Endothelial cell of umbilical vein (primary cell): ENCODE measurements around the gene MED16. TPM values are rescaled to one million over a fixed set of nuclear protein-coding genes. Genes with fewer than 3 reads are reported as not detected.

ENCODE experiments used
- BruUV-seq: library from RNA; stranded (reverse); fragments of 400-500 nt; replicated peaks from 2 replicates; lab custom pipeline; 2021; lab: Mats Ljungman, UMichigan
- CTCF ChIA-PET: fragments of 300-600, 350-600 bp; sonication (Branson Sonifier 250); formaldehyde crosslinking; loops from one replicate; lab custom pipeline; 2021; ENCODE audit warnings: antibody characterized with exemption, inconsistent platforms; lab: Charles Lee
- POLR2A ChIA-PET: fragments of 300-600, 350-600 bp; sonication (Branson Sonifier 250); formaldehyde crosslinking; loops from one replicate; lab custom pipeline; 2021; ENCODE audit warnings: antibody characterized with exemption, inconsistent platforms; lab: Charles Lee
- DNase-seq: peaks from one replicate; pipeline ENCODE4 v3.0.0-alpha.2; 2011; ENCODE audit warnings: low read depth, low spot score
- FAIRE-seq: peaks from 2 replicates; lab custom pipeline; 2011; peaks lifted over from hg19 to GRCh38; lab: Jason Lieb, UNC
- H2AFZ ChIP-seq: 2 replicates; pipeline ENCODE4 v1.6.0; 2012; ENCODE audit warnings: low read depth, low read length, control low read depth, inconsistent platforms
- H3K27ac ChIP-seq: 2 replicates; pipeline ENCODE4 v1.5.1; 2011; ENCODE audit warnings: low read depth, mild to moderate bottlenecking, control low read depth, low read length, moderate library complexity; ENCODE audit not compliant: insufficient read depth
- H3K27me3 ChIP-seq, 2 experiments: 2 replicates each; pipeline versions ENCODE4 v1.6.0 to v1.6.1; 2011; ENCODE audit warnings: low read length in 2 of 2, mixed read lengths in 1 of 2; ENCODE audit not compliant: control insufficient read depth in 2 of 2, insufficient read depth in 2 of 2
- H3K36me3 ChIP-seq, 2 experiments: 2 replicates in 1 of 2; 3 replicates in 1 of 2; pipeline ENCODE4 v1.5.1; 2011; ENCODE audit warnings: low read length in 2 of 2, mild to moderate bottlenecking in 1 of 2, moderate library complexity in 1 of 2; ENCODE audit not compliant: control insufficient read depth in 2 of 2, insufficient read depth in 2 of 2; ENCODE audit errors: extremely low read depth in 1 of 2
- H3K4me1 ChIP-seq: 3 replicates; pipeline ENCODE4 v1.5.1; 2011; ENCODE audit warnings: mild to moderate bottlenecking, low read length; ENCODE audit not compliant: control insufficient read depth, insufficient read depth; ENCODE audit errors: extremely low read depth
- H3K4me2 ChIP-seq: 2 replicates; pipeline ENCODE4 v1.6.1; 2011; ENCODE audit warnings: low read length, control low read depth, mixed read lengths; ENCODE audit not compliant: insufficient read depth
- H3K4me3 ChIP-seq, 3 experiments: fragments of 200-600 bp in 1 of 3; sonication (generic), shearing (Covaris generic) in 1 of 3; replicated peaks in 1 of 3; 2 replicates each; pipeline ENCODE4 v1.5.1; 2011 to 2016; ENCODE audit warnings: control low read depth in 3 of 3, low read length in 3 of 3, mild to moderate bottlenecking in 2 of 3, inconsistent platforms in 1 of 3, low read depth in 1 of 3, moderate library complexity in 1 of 3; ENCODE audit not compliant: insufficient read depth in 1 of 3
- H3K79me2 ChIP-seq: 2 replicates; pipeline ENCODE4 v1.6.0; 2012; ENCODE audit warnings: low read length, inconsistent platforms; ENCODE audit not compliant: control insufficient read depth, insufficient read depth
- H3K9ac ChIP-seq: replicated peaks from 2 replicates; pipeline ENCODE3; 2011; ENCODE audit warnings: low read length, control low read depth; ENCODE audit not compliant: insufficient read depth; ENCODE audit errors: extremely low read depth
- H3K9me1 ChIP-seq: replicated peaks from 3 replicates; pipeline ENCODE4 v1.6.0; 2011; ENCODE audit warnings: mild to moderate bottlenecking, low read length; ENCODE audit not compliant: control insufficient read depth, insufficient read depth; ENCODE audit errors: extremely low read depth
- H3K9me3 ChIP-seq: replicated peaks from 2 replicates; pipeline ENCODE4 v1.5.1; 2012; ENCODE audit warnings: low read length, inconsistent platforms; ENCODE audit not compliant: control insufficient read depth, insufficient read depth
- H4K20me1 ChIP-seq: replicated peaks from 2 replicates; pipeline ENCODE3; 2011; ENCODE audit warnings: mild to moderate bottlenecking, low read length; ENCODE audit not compliant: control insufficient read depth, insufficient read depth; ENCODE audit errors: extremely low read depth
- EZH2 ChIP-seq: IDR thresholded peaks from 2 replicates; pipeline ENCODE4 v1.6.1; 2012; ENCODE audit warnings: borderline replicate concordance, low read depth, mild to moderate bottlenecking, moderate library complexity, low read length, inconsistent platforms; ENCODE audit not compliant: severe bottlenecking
- FOS ChIP-seq: IDR thresholded peaks from 2 replicates; pipeline ENCODE4 v1.6.1; 2011; ENCODE audit warnings: mild to moderate bottlenecking, low read length, moderate library complexity, borderline replicate concordance; ENCODE audit not compliant: insufficient read depth
- GATA2 ChIP-seq: IDR thresholded peaks from 2 replicates; pipeline ENCODE4 v1.7.0; 2011; ENCODE audit warnings: low read depth, mild to moderate bottlenecking, moderate library complexity, mixed read lengths, low read length; ENCODE audit not compliant: insufficient read length, insufficient read depth
- JUN ChIP-seq: IDR thresholded peaks from 2 replicates; pipeline ENCODE4 v1.6.1; 2011; ENCODE audit warnings: borderline replicate concordance, low read depth; ENCODE audit not compliant: insufficient read length, insufficient read depth
- MYC ChIP-seq: IDR thresholded peaks from one replicate; pipeline ENCODE4 v1.6.1; 2011; ENCODE audit warnings: mild to moderate bottlenecking, low read depth, low read length
- POLR2A ChIP-seq: IDR thresholded peaks from 2 replicates; pipeline ENCODE4 v1.6.1; 2012; ENCODE audit warnings: low read depth, mild to moderate bottlenecking, control low read depth, low read length
- POLR2AphosphoS5 ChIP-seq: IDR thresholded peaks from 2 replicates; pipeline ENCODE4 v1.6.1; 2012; ENCODE audit warnings: low read depth, mild to moderate bottlenecking, control low read depth, low read length, moderate library complexity; ENCODE audit not compliant: insufficient read depth
- dilution Hi-C: fragments of 300-500 bp; cut with MboI; formaldehyde crosslinking; loops from one replicate; pipeline ENCODE4 v1.15.0; 2019; ENCODE audit warnings: low sequenced_read_pairs; ENCODE audit not compliant: extremely low pct_ligation_motif_present
- intact Hi-C: fragments of 100-400 bp; cut with micrococcal nuclease; formaldehyde crosslinking; loops from one replicate; pipeline ENCODE4 v1.10.0; 2022
- polyA plus RNA-seq, 4 experiments: library from polyadenylated mRNA; depleted of rRNA in 3 of 4; stranded (reverse) in 3 of 4; unstranded in 1 of 4; fragments of >200 nt; gene quantifications; 2 replicates each; pipeline versions ENCODE4 v1.2.1 to v1.2.3, GENCODE V29; 2011 to 2012; ENCODE audit warnings: missing spikeins in 1 of 4
- total RNA-seq: library from RNA; stranded (reverse); gene quantifications from 2 replicates; pipeline ENCODE4 v1.2.3, GENCODE V29; 2021
- TF ChIP-seq, protein P1 (sequence below): IDR thresholded peaks from 2 replicates; pipeline ENCODE4 v1.6.1; 2011; ENCODE audit not compliant: insufficient read depth, insufficient read length
- TF ChIP-seq, protein P2 (sequence below), 2 donors: IDR thresholded peaks; 1 replicate in 1 of 2; 2 replicates in 1 of 2; pipeline ENCODE4 v1.5.1; 2011; ENCODE audit warnings: low read length in 2 of 2, mild to moderate bottlenecking in 2 of 2, moderate library complexity in 2 of 2, control low read depth in 1 of 2, inconsistent platforms in 1 of 2, low read depth in 1 of 2; ENCODE audit not compliant: insufficient read depth in 1 of 2; ENCODE audit errors: extremely low read depth in 1 of 2

The MED16 gene
- total and polyA plus RNA-seq, 2 donors (not counting 3 experiments of a cell fraction or from before 2014, with no cell fraction given): 63.1 to 66.5 TPM

DNA sequence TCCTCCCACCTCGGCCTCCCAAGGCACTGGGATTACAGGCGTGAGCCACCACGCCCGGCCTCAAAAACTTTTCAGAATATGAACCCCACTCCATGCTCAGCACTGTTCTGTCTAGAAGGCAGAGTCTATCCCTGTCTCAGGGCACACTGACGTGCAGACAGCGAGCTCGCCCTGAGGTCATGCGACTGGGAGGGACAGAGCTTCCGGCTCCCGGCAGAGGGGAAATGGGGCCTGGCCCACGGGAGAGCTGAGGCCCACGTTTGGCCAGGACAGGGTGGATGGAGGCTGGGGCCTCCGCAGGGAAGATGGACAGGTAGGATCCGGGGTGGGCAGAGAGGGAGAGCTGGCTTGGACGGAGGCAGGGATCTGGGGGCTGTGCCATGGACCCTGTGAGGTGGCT lies 68.1 kb downstream of the MED16 start:
- ChIA-PET CTCF (interaction anchor here (0.7 kb wide), 1 partner anchor 23 kb away, joined by 3 read pairs; no protein-coding TSS in a partner anchor), POLR2A (no interaction called here)
- Histone ChIP-seq H3K9me1 (no peaks in the 10 kb centered on the region), H3K4me1 (no peaks in the 10 kb centered on the region), H3K4me3 (no peak overlapping the region), H3K9me3 (no peaks in the 10 kb centered on the region), H3K9ac (no peak overlapping the region), H2AFZ (no peak overlapping the region), H3K79me2 (no peaks in the 10 kb centered on the region), H4K20me1 (no peaks in the 10 kb centered on the region), H3K27me3 (no peaks in the 10 kb centered on the region), H3K4me2 (no peak overlapping the region), H3K36me3 (no peaks in the 10 kb centered on the region), H3K27ac (no peak overlapping the region)
- no TSS peak for BruUV-seq
- TF ChIP-seq, protein P1, sequence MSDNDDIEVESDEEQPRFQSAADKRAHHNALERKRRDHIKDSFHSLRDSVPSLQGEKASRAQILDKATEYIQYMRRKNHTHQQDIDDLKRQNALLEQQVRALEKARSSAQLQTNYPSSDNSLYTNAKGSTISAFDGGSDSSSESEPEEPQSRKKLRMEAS: no peak
- no peak for TF ChIP-seq JUN
- FAIRE-seq (no peak), DNase-seq (no peak)
- intact Hi-C loops: no loop called here
- dilution Hi-C loops: no loop called here

DNA sequence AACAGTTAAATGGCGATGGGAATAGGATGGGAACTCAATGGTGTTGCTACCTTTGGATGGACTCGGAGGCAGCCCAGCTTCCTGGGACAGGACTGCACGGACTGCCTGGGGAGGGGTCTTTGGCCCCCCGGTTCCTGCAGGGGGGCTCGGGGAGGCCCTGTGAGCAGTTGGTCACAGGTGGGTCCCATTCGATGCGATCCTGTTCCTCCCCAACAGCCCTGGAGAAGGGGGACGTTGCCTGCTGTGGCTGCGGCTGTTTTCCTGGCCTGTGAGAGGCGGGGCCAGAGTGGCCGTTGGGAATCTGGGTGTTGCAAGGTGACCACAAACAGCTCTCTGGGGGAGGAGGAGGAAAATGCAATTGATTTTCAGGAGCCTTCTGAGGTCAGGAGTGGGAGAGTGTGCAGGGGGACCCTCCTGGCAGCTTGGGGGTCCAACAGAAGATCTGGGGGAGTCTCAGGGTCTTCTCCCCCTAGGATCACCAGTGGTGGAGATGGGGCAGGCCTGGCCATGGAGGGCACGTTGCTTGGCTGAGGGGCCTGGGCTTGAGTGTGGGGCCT lies 69.3 kb downstream of the MED16 start:
- intact Hi-C loops: no loop called here
- BruUV-seq: no TSS peak
- CTCF ChIA-PET: no interaction called here

More for the DNA sequence above, 69.3 kb downstream of the MED16 start:
- POLR2A ChIA-PET: no interaction called here
- Histone ChIP-seq H3K4me3 (no peak overlapping the region), H3K27ac (no peak overlapping the region), H2AFZ (no peak overlapping the region), H3K27me3 (no peaks in the 10 kb centered on the region), H4K20me1 (no peaks in the 10 kb centered on the region), H3K9ac (no peak overlapping the region), H3K9me3 (no peaks in the 10 kb centered on the region), H3K36me3 (no peaks in the 10 kb centered on the region), H3K4me1 (no peaks in the 10 kb centered on the region), H3K4me2 (no peak overlapping the region), H3K9me1 (no peaks in the 10 kb centered on the region), H3K79me2 (no peaks in the 10 kb centered on the region)
- DNase-seq (no peak), FAIRE-seq (no peak)
- dilution Hi-C loops: no loop called here
- TF ChIP-seq GATA2: no peak
- no peak for TF ChIP-seq POLR2A
- no peak for TF ChIP-seq JUN
- TF ChIP-seq, protein P1: no peak
- no peak for TF ChIP-seq FOS
- TF ChIP-seq EZH2: no peak
- TF ChIP-seq POLR2AphosphoS5: no peak
- no peak for TF ChIP-seq MYC
- TF ChIP-seq, protein P2, sequence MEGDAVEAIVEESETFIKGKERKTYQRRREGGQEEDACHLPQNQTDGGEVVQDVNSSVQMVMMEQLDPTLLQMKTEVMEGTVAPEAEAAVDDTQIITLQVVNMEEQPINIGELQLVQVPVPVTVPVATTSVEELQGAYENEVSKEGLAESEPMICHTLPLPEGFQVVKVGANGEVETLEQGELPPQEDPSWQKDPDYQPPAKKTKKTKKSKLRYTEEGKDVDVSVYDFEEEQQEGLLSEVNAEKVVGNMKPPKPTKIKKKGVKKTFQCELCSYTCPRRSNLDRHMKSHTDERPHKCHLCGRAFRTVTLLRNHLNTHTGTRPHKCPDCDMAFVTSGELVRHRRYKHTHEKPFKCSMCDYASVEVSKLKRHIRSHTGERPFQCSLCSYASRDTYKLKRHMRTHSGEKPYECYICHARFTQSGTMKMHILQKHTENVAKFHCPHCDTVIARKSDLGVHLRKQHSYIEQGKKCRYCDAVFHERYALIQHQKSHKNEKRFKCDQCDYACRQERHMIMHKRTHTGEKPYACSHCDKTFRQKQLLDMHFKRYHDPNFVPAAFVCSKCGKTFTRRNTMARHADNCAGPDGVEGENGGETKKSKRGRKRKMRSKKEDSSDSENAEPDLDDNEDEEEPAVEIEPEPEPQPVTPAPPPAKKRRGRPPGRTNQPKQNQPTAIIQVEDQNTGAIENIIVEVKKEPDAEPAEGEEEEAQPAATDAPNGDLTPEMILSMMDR (IDR thresholded peaks at IDR 0.05; ENCODE audit: extremely low read depth in 1 of 2, insufficient read depth in 1 of 2, low read depth in 1 of 2, low read length in 2 of 2): no peak
